ENCODE measurements around the gene DIAPH3.
"Not testable (repeated sequence)": the region's sequence is repeated elsewhere in the genome, so short reads cannot be mapped to it uniquely, and the experiment has no call there.

DIAPH3 gene

DNA sequence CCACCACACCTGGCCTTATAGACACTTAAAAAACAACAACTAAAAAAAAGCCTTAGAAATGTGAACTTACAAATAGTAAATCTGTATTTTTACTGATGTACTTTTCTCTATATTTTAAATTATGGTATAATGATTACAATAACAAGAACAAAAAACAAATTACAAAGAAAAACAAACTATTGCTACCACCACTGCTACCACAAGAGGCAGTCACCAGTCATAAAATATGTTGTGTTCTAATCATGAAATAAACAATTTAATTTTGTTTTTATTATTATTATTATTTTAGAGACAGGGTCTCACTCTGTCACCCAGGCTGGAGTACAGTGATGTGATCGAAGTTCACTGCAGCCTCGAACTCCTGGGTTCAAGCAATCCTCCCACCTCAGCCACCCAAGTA lies 72.2 kb downstream of the DIAPH3 start:
- DNase-seq, result no peak

DNA sequence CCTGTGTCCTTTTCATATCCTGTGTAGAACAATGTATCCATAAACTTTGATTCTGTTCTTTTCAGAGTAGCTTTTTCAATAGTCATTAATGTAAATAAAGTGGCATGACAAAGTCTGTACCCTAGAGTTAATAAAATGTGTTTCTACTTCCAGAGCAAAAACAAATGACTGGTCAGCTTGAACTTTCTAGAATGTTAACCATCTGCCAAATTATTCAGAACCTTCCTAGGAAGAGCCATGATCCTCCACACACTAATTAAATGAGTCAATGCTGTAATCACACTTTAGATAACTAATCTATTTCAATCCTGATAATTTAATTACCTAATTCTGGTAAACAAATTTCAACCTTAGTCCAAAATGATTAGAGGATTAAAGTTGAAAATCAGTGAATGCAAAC lies 73.2 kb downstream of the DIAPH3 start:
- DNase-seq, result no peak

DNA sequence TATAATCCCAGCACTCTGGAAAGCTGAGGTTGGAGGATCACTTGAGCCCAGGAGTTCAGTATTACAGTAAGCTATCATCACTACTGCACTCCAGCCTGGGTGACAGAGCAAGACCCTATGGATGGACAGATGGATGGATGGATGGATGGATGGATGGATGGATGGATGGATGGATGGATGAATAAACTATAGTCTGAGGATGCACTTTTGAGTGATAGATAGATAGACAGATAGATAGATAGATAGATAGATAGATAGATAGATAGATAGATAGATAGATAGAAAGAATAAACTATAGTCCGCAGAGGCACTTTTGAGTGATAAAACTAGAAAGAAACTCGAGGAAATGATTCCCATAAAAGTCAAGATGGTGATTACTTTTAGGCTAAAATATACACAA lies 79.9 kb downstream of the DIAPH3 start:
- not testable (repeated sequence) for DNase-seq

DNA sequence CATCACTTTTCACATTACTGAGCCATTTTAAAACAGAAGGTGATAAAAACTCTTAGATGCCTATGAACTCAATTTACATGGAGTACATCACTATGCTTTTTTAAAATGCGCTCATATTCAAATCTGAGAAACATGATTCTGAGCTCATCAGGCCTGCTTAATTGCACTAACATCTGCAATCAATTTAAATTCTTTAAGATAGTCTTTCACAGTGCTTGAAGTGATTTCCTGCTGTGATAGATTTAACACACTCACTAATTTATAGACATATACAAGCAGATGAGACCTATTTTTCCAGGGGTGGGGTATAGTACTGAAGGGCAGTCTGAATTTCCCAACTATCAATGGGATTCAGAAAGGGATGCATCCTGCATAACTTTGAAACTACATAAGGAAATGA lies 82.9 kb downstream of the DIAPH3 start:
- DNase-seq, result no peak

DNA sequence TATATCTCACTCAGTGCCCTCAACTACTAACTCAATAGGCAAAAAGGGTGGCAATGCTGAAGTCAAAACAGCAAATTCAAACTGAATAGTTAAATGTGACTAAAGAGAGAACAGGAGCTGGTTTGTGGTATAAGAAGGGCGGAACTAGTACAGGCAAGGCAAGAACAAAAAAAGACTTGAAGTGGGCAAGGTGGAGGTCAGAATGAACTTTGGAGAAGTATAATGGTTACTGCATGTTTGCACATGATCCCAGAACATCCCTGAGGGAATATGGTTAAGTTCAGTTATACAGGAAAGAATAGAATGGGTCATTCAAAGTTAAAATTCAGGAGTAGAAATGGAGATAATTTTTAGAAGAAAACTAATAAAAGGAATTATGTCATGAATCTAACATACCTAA lies 85.5 kb downstream of the DIAPH3 start:
- DNase-seq, result no peak

- no peak for DNase-seq
Measured at GRCh38 chr13:60075850-60076249, 87.9 kb downstream of the DIAPH3 start.

DNA sequence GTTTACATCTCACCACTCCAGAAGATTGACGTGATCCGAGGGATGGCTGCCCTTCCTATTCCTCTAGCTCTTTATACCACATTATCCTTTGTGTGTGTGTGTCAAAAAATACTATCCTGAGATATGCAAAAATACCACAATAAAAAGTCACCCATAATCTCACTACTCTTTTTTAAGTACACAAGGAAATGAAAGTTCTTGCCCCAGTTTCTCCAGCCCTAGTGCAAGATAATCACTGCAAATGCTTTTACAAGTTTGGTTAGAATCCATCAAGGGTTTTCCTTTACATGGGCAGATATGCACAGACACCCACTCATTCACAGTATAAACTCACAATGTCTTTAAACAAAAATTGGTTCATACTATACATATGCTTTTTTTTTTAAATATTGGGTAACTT lies 89.3 kb downstream of the DIAPH3 start:
- DNase-seq, result no peak

- DNase-seq, result no peak
Measured at GRCh38 chr13:60066226-60066625, 97.5 kb downstream of the DIAPH3 start.

DNA sequence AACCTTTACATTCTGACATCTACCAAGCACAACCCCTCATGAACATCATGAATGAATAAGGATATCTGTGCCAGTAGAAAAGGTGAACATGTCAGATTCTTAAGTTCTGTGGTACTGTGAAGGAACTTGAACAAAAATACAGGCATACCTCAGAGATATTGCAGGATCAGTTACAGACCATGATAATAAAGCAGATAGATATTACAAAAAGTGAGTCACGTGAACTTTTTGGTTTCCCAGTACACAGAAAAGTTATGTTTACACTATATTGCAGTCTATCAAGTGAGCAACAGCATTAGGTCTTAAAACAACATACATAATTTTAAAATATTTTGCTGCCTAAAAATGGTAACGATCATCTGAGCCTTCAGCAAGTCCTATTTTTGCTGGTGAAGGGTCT lies 101.2 kb downstream of the DIAPH3 start:
- DNase-seq, result no peak

- DNase-seq, result no peak
Measured at GRCh38 chr13:60061737-60062136, 102.0 kb downstream of the DIAPH3 start.

- DNase-seq, result no peak
Measured at GRCh38 chr13:60051754-60052285, 111.9 kb downstream of the DIAPH3 start.

GRCh38 chr13:60048353-60048752 lies 115.4 kb downstream of the DIAPH3 start:
- DNase-seq, result not testable (repeated sequence)

- no peak for DNase-seq
Measured at GRCh38 chr13:60047918-60048317, 115.8 kb downstream of the DIAPH3 start.

GRCh38 chr13:60044321-60044720 lies 119.4 kb downstream of the DIAPH3 start:
- DNase-seq, result no peak

DNA sequence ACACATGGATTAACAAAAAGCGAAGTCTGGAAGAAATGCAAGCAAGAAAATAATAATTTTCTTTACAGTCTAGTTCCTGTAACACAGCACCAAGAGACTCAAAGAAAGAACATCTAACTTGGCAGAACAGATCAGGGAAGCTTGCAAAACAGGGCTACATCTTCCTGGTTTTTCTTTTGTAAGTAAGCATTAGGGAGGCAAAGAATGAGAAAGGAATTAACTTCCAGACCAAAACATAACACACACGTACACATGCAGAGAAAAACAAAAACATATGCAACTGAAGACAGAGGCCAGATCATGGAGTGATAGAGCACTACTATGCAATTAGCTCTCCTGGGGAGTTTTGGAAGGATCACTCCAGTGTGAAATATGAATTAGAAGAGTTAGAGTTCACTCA lies 120.5 kb downstream of the DIAPH3 start:
- DNase-seq, result no peak

GRCh38 chr13:60040668-60041067 lies 123.1 kb downstream of the DIAPH3 start:
- not testable (repeated sequence) for DNase-seq

DNA sequence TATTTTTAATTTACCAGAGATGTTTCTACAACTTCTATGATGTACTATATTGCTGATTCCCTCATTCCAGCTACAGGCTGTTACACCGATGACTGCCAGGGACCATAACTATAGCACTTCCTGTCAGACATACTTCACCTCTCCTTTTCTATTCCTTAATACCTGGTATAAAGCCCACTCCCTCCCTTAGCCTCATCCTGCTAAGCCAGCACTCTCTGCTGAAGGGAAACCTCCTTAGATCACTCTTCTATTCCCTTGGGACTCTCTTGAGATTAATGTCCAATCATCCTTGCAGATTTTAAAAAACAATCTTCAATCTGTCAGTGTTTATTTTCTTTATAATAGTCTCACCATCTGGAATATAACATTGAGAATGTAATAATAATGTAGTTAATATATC lies 127.9 kb downstream of the DIAPH3 start:
- no peak for DNase-seq

GRCh38 chr13:60032851-60033250 lies 130.9 kb downstream of the DIAPH3 start:
- no peak for DNase-seq

- DNase-seq, result no peak
Measured at GRCh38 chr13:60028021-60028420, 135.7 kb downstream of the DIAPH3 start.

DNA sequence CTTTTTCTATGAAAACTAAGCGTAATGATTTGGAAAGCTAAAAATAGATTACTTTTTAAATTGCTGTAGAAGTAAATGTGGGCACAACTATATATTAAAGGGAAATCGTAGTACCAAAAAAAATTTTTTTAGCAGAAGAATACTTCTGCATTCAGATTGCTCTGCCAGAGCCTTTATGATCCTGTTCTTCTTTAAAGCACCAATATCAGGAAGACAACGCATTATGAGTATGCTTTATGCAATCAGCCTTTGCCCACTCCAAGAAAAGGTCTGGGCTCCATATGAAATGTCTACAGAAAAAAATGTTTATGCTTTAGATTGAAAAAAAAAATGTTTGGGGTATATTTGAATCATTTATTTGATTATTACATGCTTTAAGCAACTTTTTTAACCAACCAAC lies 137.4 kb downstream of the DIAPH3 start:
- DNase-seq, result no peak

GRCh38 chr13:60020288-60020687 lies 143.4 kb downstream of the DIAPH3 start:
- no peak for DNase-seq

DNA sequence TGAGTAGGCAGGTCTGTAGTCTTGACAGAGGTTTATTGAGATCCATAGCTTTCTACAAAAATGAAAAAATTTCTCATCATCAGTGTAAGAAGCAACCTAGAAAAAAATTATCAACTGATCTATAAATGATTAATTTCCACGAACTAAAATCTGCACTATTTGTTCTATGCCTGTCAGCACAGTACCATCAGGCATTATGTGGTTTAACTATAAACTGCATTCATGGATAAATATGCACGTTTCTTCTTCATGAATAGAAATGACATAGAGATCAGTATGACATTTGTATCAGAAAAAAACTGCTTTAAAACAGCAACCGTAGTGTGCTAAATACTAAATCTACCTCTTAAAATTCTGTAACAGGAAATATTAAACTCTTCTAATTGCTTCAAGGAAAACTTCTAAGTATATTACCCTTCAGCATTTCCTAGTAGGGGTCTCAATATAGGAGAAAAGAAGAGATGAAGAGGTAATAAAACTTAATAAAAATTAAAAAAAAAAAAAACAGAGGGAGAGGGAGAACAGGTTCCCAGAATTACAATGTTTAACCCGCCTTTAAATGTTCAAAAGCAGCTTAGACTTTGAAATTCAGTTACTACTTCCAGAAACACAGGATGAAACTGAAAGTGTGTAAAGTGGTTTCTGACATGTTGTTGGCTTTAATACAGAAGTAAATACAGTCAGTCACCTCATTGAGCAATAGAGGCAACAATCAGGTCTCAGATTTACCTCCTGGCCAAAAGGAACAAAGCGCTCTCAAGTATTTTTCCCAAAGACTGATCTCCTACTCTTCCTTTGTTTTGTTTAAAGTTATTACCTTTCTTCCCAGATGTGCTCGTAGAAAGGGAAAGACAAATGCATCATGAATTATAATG lies 144.4 kb downstream of the DIAPH3 start:
- no peak for DNase-seq

- no peak for DNase-seq
Measured at GRCh38 chr13:60018536-60018935, 145.2 kb downstream of the DIAPH3 start.

DNA sequence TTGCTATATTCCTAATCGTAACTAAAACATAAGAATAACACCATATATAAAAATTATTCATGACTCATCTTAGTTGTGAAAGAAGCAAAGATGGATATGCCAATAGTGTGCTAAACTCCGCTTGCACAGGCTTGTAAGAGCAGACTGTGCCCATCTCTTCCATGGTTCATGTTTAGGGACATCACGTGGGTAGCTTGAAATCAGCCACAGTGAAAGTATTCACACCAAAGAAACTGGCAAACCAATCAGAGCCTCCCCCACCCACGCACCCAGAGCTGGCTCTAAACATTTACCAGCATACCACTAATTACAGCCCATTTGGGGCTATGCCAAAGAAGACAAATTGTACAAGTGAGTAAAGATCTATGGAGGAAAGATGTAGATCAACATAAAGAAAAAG lies 147.5 kb downstream of the DIAPH3 start:
- DNase-seq, result no peak

DNA sequence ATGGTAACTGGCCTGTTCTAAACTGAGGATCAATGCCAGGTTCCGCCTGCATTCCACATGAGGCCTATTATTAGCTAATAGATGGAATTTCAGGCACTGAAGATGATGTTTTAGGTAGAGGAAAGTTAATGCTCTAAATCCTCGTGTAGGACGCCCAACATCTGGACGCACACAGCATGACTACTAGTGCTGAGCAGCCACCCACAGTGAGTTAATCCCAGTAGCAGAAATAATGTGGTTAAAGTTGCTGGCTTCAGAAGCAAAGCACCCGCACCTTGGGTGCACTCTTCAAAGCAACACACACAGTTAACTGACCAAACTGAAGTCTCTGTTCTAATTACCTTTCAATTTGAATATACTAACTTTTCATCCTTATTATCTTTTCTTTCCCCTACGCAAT lies 150.6 kb downstream of the DIAPH3 start:
- DNase-seq, result no peak
